GM19452 (cell line): ENCODE data around the gene PRKAR1A.

Experiments used
- ATAC-seq: cut with Tn5 transposase; IDR thresholded peaks from one replicate; pipeline ENCODE4 v1.9.1; 2021; ENCODE audit not compliant: unreplicated experiment

PRKAR1A gene

GRCh38 chr17:68541816-68542215 lies 29.6 kb downstream of the PRKAR1A start:
- no peak for ATAC-seq

GRCh38 chr17:68542698-68543463 lies 30.7 kb downstream of the PRKAR1A start:
- no peak for ATAC-seq

GRCh38 chr17:68544111-68544915 lies 32.1 kb downstream of the PRKAR1A start:
- ATAC-seq, result no peak

GRCh38 chr17:68556551-68556950 lies 44.3 kb downstream of the PRKAR1A start:
- ATAC-seq, result no peak

- ATAC-seq, result no peak
Observed at GRCh38 chr17:68559316-68559715, 47.1 kb downstream of the PRKAR1A start.

GRCh38 chr17:68560966-68561720 lies 48.9 kb downstream of the PRKAR1A start:
- ATAC-seq, result no peak

- no peak for ATAC-seq
Observed at GRCh38 chr17:68562736-68563135, 50.5 kb downstream of the PRKAR1A start.

GRCh38 chr17:68564415-68565111 lies 52.3 kb downstream of the PRKAR1A start:
- no peak for ATAC-seq

GRCh38 chr17:68565661-68566441 lies 53.6 kb downstream of the PRKAR1A start:
- no peak for ATAC-seq

- no peak for ATAC-seq
Observed at GRCh38 chr17:68566442-68566738, 54.2 kb downstream of the PRKAR1A start.

GRCh38 chr17:68567035-68567434 lies 54.8 kb downstream of the PRKAR1A start:
- no peak for ATAC-seq

- ATAC-seq, result no peak
Observed at GRCh38 chr17:68567581-68567980, 55.4 kb downstream of the PRKAR1A start.

- no peak for ATAC-seq
Observed at GRCh38 chr17:68568581-68568980, 56.4 kb downstream of the PRKAR1A start.

GRCh38 chr17:68569346-68569745 lies 57.1 kb downstream of the PRKAR1A start:
- no peak for ATAC-seq

GRCh38 chr17:68570526-68570925 lies 58.3 kb downstream of the PRKAR1A start:
- no peak for ATAC-seq

GRCh38 chr17:68572138-68572842 lies 60.1 kb downstream of the PRKAR1A start:
- no peak for ATAC-seq

- ATAC-seq, result no peak
Observed at GRCh38 chr17:68573338-68573737, 61.1 kb downstream of the PRKAR1A start.

- no peak for ATAC-seq
Observed at GRCh38 chr17:68576137-68576536, 63.9 kb downstream of the PRKAR1A start.

- no peak for ATAC-seq
Observed at GRCh38 chr17:68576811-68577496, 64.7 kb downstream of the PRKAR1A start.
